SKM-1 (cell line): ENCODE measurements around the gene ASB3.
"Not testable (repeated sequence)": the region's sequence is repeated elsewhere in the genome, so short reads cannot be mapped to it uniquely, and the experiment has no call there.

Experiments used
- DNase-seq: peaks from one replicate; lab custom pipeline; 2025; ENCODE audit not compliant: unreplicated experiment; lab: John Stamatoyannopoulos, UW

Gene ASB3

GRCh38 chr2:53786705-53787613, at the start of gene ASB3, which contains the start of gene ERLEC1:
Gene ASB3, minus strand, starts transcription at chr2:53786953. Its CDS starts 21,381 bp downstream, at chr2:53765572.
Gene ERLEC1, plus strand, starts transcription at chr2:53787044. Its CDS starts 167 bp downstream, at chr2:53787211.
- peak; percentile 75 for DNase-seq

GRCh38 chr2:53829980-53830290, 43.2 kb upstream of the ASB3 start:
- DNase-seq, result not testable (repeated sequence)

GRCh38 chr2:53829273-53829979, 42.7 kb upstream of the ASB3 start:
- DNase-seq, result no peak

- no peak for DNase-seq
Measured at GRCh38 chr2:53828331-53828730, 41.6 kb upstream of the ASB3 start.

- DNase-seq, result no peak
Measured at GRCh38 chr2:53827398-53828175, 40.8 kb upstream of the ASB3 start.

- DNase-seq, result no peak
Measured at GRCh38 chr2:53826587-53827397, 40.0 kb upstream of the ASB3 start.

- DNase-seq, result no peak
Measured at GRCh38 chr2:53826030-53826410, 39.3 kb upstream of the ASB3 start.

- DNase-seq, result not testable (repeated sequence)
Measured at GRCh38 chr2:53823639-53824038, 36.9 kb upstream of the ASB3 start.

- DNase-seq, result no peak
Measured at GRCh38 chr2:53821810-53822209, 35.1 kb upstream of the ASB3 start.

- no peak for DNase-seq
Measured at GRCh38 chr2:53820711-53821110, 34.0 kb upstream of the ASB3 start.

- no peak for DNase-seq
Measured at GRCh38 chr2:53820048-53820447, 33.3 kb upstream of the ASB3 start.

- DNase-seq, result no peak
Measured at GRCh38 chr2:53819634-53820033, 32.9 kb upstream of the ASB3 start.

- DNase-seq, result no peak
Measured at GRCh38 chr2:53818854-53819435, 32.2 kb upstream of the ASB3 start.

- no peak for DNase-seq
Measured at GRCh38 chr2:53813151-53813550, 26.4 kb upstream of the ASB3 start.

GRCh38 chr2:53811601-53812000, 24.8 kb upstream of the ASB3 start:
- no peak for DNase-seq

- DNase-seq, result no peak
Measured at GRCh38 chr2:53802617-53803151, 15.9 kb upstream of the ASB3 start.

- no peak for DNase-seq
Measured at GRCh38 chr2:53801547-53801946, 14.8 kb upstream of the ASB3 start.

GRCh38 chr2:53793821-53794220, 7.1 kb upstream of the ASB3 start:
- no peak for DNase-seq

GRCh38 chr2:53793261-53793660, 6.5 kb upstream of the ASB3 start:
- no peak for DNase-seq
